Stimulated activated naive CD8-positive, alpha-beta T cell treated with anti-CD3 and anti-CD28 coated beads, Interleukin-15, amount 100 ng/mL, for 72 hours (primary cell): ENCODE measurements around the gene JADE1.

Experiments
- ATAC-seq: fragments of 150-1000 bp; cut with Tn5 transposase; 2 replicates; pipeline ENCODE4 v1.10.0; 2021; ENCODE audit warnings: mild to moderate bottlenecking, moderate library complexity
- DNase-seq, 2 donors: peaks; one replicate each; pipeline ENCODE4 v3.0.0; 2021 to 2022
- H3K27ac Mint-ChIP-seq, 2 donors: one replicate each; pipeline ENCODE4 v1.8.0; 2022; ENCODE audit warnings: mild to moderate bottlenecking in 2 of 2, mixed read lengths in 2 of 2, moderate library complexity in 2 of 2
- H3K27me3 Mint-ChIP-seq: one replicate; pipeline ENCODE4 v1.8.0; 2022; ENCODE audit warnings: mixed read lengths
- H3K4me1 Mint-ChIP-seq: one replicate; pipeline ENCODE4 v1.8.0; 2022; ENCODE audit warnings: mild to moderate bottlenecking, mixed read lengths
- H3K4me3 Mint-ChIP-seq, 2 donors: one replicate each; pipeline ENCODE4 v1.8.0; 2022; ENCODE audit warnings: mild to moderate bottlenecking in 2 of 2, mixed read lengths in 2 of 2, moderate library complexity in 1 of 2
- H3K9me3 Mint-ChIP-seq, 2 donors: one replicate each; pipeline ENCODE4 v1.8.0; 2022; ENCODE audit warnings: mixed read lengths in 2 of 2

Gene JADE1

GRCh38 chr4:128869776-128870509, 60.4 kb downstream of the JADE1 start:
- H3K27ac Mint-ChIP-seq = peak overlapping the region; percentile 42 to 47
- no peak for DNase-seq
- H3K4me1 Mint-ChIP-seq = peaks cover 14% of the 10 kb centered on the region
- H3K9me3 Mint-ChIP-seq = no peaks in the 10 kb centered on the region
- H3K27me3 Mint-ChIP-seq = no peaks in the 10 kb centered on the region
- H3K4me3 Mint-ChIP-seq = no peak overlapping the region
- peak; percentile 64 for ATAC-seq

DNA sequence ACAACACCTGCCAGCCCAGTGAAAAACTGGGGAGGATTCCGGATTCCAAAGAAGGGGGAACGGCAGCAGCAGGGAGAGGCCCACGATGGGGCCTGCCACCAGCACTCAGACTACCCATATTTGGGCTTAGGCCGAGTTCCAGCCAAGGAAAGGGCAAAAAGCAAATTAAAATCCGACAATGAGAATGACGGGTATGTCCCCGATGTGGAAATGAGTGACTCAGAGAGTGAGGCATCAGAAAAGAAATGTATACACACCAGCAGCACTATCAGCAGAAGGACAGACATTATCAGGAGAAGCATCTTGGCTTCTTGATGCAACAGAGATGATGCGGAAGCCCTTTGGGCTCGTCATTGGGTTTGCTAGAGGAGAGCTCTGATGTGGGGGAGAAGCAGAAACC, 62.4 kb downstream of the JADE1 start:
- no peak for ATAC-seq
- Mint-ChIP-seq H3K4me3 (no peak overlapping the region), H3K27ac (peak overlapping the region in 1 of 2 donors; percentile 5), H3K27me3 (no peaks in the 10 kb centered on the region), H3K4me1 (peaks cover 8% of the 10 kb centered on the region), H3K9me3 (no peaks in the 10 kb centered on the region)
- DNase-seq = no peak

GRCh38 chr4:128876200-128876599, 66.7 kb downstream of the JADE1 start:
- Mint-ChIP-seq H3K4me3 (no peak overlapping the region), H3K27me3 (no peaks in the 10 kb centered on the region), H3K4me1 (no peaks in the 10 kb centered on the region), H3K9me3 (no peaks in the 10 kb centered on the region), H3K27ac (no peak overlapping the region)
- DNase-seq = no peak
- ATAC-seq = no peak

- H3K9me3 Mint-ChIP-seq = no peaks in the 10 kb centered on the region
- H3K4me1 Mint-ChIP-seq = no peaks in the 10 kb centered on the region
- H3K4me3 Mint-ChIP-seq = no peak overlapping the region
- no peak overlapping the region for H3K27ac Mint-ChIP-seq
- no peaks in the 10 kb centered on the region for H3K27me3 Mint-ChIP-seq
- ATAC-seq = no peak
- no peak for DNase-seq
These were observed 68.4 kb downstream of the JADE1 start for GRCh38 chr4:128877934-128878333.

GRCh38 chr4:128879283-128879682, 69.8 kb downstream of the JADE1 start:
- Mint-ChIP-seq H3K27me3 (no peaks in the 10 kb centered on the region), H3K27ac (no peak overlapping the region), H3K4me1 (no peaks in the 10 kb centered on the region), H3K9me3 (no peaks in the 10 kb centered on the region), H3K4me3 (no peak overlapping the region)
- DNase-seq (no peak), ATAC-seq (no peak)

GRCh38 chr4:128879971-128880370, 70.5 kb downstream of the JADE1 start:
- no peak overlapping the region for H3K4me3 Mint-ChIP-seq
- H3K27me3 Mint-ChIP-seq = no peaks in the 10 kb centered on the region
- H3K9me3 Mint-ChIP-seq = no peaks in the 10 kb centered on the region
- no peak for ATAC-seq
- no peak overlapping the region for H3K27ac Mint-ChIP-seq
- no peak for DNase-seq
- no peaks in the 10 kb centered on the region for H3K4me1 Mint-ChIP-seq

- Mint-ChIP-seq H3K9me3 (no peaks in the 10 kb centered on the region), H3K4me3 (no peak overlapping the region), H3K27ac (no peak overlapping the region), H3K27me3 (no peaks in the 10 kb centered on the region), H3K4me1 (no peaks in the 10 kb centered on the region)
- ATAC-seq (no peak), DNase-seq (no peak)
These were observed 71.2 kb downstream of the JADE1 start for GRCh38 chr4:128880662-128881061.

- Mint-ChIP-seq H3K27ac (no peak overlapping the region), H3K4me1 (no peaks in the 10 kb centered on the region), H3K9me3 (no peaks in the 10 kb centered on the region), H3K4me3 (no peak overlapping the region), H3K27me3 (no peaks in the 10 kb centered on the region)
- ATAC-seq (no peak), DNase-seq (no peak)
These were observed 95.3 kb downstream of the JADE1 start for GRCh38 chr4:128904821-128905220.

DNA sequence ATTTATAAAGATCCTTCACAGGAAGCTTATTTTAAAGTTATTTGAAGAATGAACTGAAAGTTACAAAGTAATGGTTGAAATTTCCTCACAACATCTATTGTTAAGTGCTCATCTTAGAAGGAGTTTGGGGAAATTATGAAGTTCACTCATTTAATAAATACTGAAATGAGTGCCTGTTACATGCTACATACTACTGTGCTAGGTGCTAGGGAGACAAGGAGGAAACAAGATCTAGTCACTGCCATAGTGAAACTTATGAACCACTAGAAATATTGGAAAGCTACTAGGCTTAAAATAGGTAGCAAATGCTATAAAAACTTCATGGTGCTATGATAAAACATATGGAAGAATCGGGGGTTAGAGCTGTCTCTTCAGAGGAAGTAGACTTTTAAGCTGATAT, 97.1 kb downstream of the JADE1 start:
- H3K4me1 Mint-ChIP-seq = no peaks in the 10 kb centered on the region
- H3K27me3 Mint-ChIP-seq = no peaks in the 10 kb centered on the region
- H3K9me3 Mint-ChIP-seq = no peaks in the 10 kb centered on the region
- DNase-seq (no peak), ATAC-seq (no peak)
- no peak overlapping the region for H3K27ac Mint-ChIP-seq
- no peak overlapping the region for H3K4me3 Mint-ChIP-seq

DNA sequence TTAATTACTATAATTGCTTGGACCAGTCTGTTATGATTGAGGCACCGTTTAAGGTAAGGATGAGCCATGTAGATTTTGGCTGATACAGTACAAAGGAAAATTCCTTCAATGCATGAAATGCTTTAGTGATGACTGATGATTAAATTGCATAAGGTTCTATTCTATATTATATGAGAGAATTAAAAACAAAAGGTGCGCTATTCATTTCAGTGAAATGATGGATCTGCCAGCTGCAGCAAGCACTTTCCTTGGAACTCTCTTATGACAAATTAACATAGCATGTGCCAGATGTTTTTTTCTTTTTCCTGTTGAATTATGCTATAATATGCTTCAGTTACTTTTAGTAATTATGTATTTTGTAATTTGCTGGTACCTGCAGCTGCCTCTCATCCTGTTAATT, 98.5 kb downstream of the JADE1 start:
- DNase-seq = no peak
- no peaks in the 10 kb centered on the region for H3K27me3 Mint-ChIP-seq
- H3K4me3 Mint-ChIP-seq = no peak overlapping the region
- H3K9me3 Mint-ChIP-seq = no peaks in the 10 kb centered on the region
- no peaks in the 10 kb centered on the region for H3K4me1 Mint-ChIP-seq
- no peak for ATAC-seq
- no peak overlapping the region for H3K27ac Mint-ChIP-seq

DNA sequence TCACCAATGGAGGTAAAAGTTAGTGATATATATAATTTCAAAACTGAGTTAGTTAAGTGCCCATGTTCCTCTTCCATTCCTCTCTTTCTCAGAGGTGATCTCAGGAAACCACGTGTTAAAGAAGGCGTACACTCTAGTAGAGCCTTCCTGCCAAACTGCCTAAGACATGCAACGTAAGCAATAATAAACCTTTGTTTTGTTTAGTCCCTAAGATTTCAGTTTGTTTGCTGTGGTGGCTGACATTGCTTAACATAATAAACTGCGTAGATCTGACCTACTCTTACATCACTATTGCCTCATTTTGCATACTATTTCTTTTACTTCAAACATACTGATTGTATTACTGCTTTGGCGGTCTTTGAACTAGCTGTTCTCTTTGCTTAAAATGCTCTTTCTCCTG, 99.2 kb downstream of the JADE1 start:
- H3K4me1 Mint-ChIP-seq = no peaks in the 10 kb centered on the region

GRCh38 chr4:128913228-128913627, 103.7 kb downstream of the JADE1 start:
- H3K9me3 Mint-ChIP-seq = no peaks in the 10 kb centered on the region
- ATAC-seq (no peak), DNase-seq (no peak)
- peak overlapping the region in 1 of 2 donors; percentile 34 for H3K27ac Mint-ChIP-seq
- no peak overlapping the region for H3K4me3 Mint-ChIP-seq
- no peaks in the 10 kb centered on the region for H3K27me3 Mint-ChIP-seq
- H3K4me1 Mint-ChIP-seq = peaks cover 7% of the 10 kb centered on the region

More for the DNA sequence above, 99.2 kb downstream of the JADE1 start:
- DNase-seq (no peak), ATAC-seq (no peak)
- Mint-ChIP-seq H3K9me3 (no peaks in the 10 kb centered on the region), H3K4me3 (no peak overlapping the region), H3K27ac (no peak overlapping the region), H3K27me3 (no peaks in the 10 kb centered on the region)

DNA sequence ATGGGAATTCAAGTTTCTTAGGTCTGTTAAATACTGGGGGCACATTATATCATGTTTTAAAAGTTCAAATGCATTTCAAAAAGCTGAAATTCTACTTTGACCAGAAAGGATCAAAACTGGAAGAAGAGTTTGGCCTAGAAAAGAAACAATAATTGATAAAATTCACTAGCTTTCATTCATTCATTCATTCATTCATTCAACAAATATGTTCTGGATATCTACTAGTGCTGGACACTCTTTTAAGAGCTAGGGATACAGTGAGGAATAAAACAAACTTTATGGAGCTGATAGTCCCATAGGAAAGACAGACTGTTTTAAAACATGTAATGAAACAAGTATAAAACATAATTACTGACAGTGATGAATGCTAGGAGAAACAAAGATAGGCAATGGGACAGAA, 106.0 kb downstream of the JADE1 start:
- ATAC-seq (no peak), DNase-seq (no peak)
- H3K4me1 Mint-ChIP-seq = peaks cover 18% of the 10 kb centered on the region
- H3K27me3 Mint-ChIP-seq = no peaks in the 10 kb centered on the region
- H3K9me3 Mint-ChIP-seq = no peaks in the 10 kb centered on the region
- no peak overlapping the region for H3K27ac Mint-ChIP-seq
- H3K4me3 Mint-ChIP-seq = no peak overlapping the region

DNA sequence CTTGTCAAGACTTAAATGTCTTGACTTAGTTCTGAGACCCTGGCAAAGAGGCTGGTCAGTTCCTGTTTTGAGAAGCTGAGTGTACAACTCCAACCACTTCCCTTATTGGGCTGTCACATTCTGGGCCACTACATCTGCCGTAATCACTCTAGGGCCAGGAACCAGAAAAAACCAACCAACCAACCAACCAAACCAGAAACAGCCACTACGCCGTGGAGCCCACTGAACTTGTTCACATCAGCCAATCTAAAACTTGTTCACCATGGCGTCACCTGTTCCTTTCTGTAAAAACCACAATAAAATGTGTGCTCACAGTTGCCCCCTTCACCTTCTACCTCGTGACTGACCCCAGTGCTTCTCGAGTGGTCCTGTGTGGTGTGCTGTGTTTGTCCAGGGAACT, 107.3 kb downstream of the JADE1 start:
- Mint-ChIP-seq H3K9me3 (no peaks in the 10 kb centered on the region), H3K4me1 (peaks cover 18% of the 10 kb centered on the region), H3K4me3 (no peak overlapping the region), H3K27me3 (no peaks in the 10 kb centered on the region), H3K27ac (peak overlapping the region in 1 of 2 donors; percentile 78)
- ATAC-seq (no peak), DNase-seq (no peak)

GRCh38 chr4:128917781-128918180, 108.3 kb downstream of the JADE1 start:
- Mint-ChIP-seq H3K27me3 (no peaks in the 10 kb centered on the region), H3K27ac (no peak overlapping the region), H3K4me1 (peaks cover 18% of the 10 kb centered on the region), H3K9me3 (no peaks in the 10 kb centered on the region), H3K4me3 (no peak overlapping the region)
- ATAC-seq (peak; percentile 59), DNase-seq (no peak)

- Mint-ChIP-seq H3K4me3 (no peak overlapping the region), H3K9me3 (peaks cover 0 to 10% of the 10 kb centered on the region in 2 donors), H3K4me1 (peaks cover 18% of the 10 kb centered on the region), H3K27ac (no peak overlapping the region), H3K27me3 (no peaks in the 10 kb centered on the region)
- DNase-seq (no peak), ATAC-seq (no peak)
These were observed 112.5 kb downstream of the JADE1 start for GRCh38 chr4:128921954-128922353.
